ENCODE data around the gene NOB1.

Gene NOB1

GRCh38 chr16:69699915-69700314, 54.8 kb downstream of the NOB1 start:
- no peak for DNase-seq
- in situ Hi-C loops (cut with MboI; ENCODE audit: low pct_unique_long_range_greater_than_20kb, low sequenced_read_pairs), result no loop called here

GRCh38 chr16:69698404-69698803, 56.3 kb downstream of the NOB1 start:
- in situ Hi-C loops (cut with MboI; ENCODE audit: low pct_unique_long_range_greater_than_20kb, low sequenced_read_pairs), result no loop called here

GRCh38 chr16:69693916-69694315, 60.8 kb downstream of the NOB1 start:
- no peak for DNase-seq
- in situ Hi-C loops (cut with MboI; ENCODE audit: low pct_unique_long_range_greater_than_20kb, low sequenced_read_pairs), result no loop called here

More at GRCh38 chr16:69698404-69698803, 56.3 kb downstream of the NOB1 start:
- DNase-seq, result no peak

GRCh38 chr16:69691980-69692911, 62.5 kb downstream of the NOB1 start:
- in situ Hi-C loops (cut with MboI; ENCODE audit: low pct_unique_long_range_greater_than_20kb, low sequenced_read_pairs), result no loop called here
- DNase-seq, result no peak

Data from KBM-7 (cell line).